ENCODE measurements around the gene PPFIA3. TPM values are rescaled to one million over a fixed set of nuclear protein-coding genes. Genes with fewer than 3 reads are reported as not detected.

PPFIA3 gene
- total and polyA plus RNA-seq, 8 donors = 0.45 to 19.7 (median 7.6) TPM

- H3K27ac ChIP-seq = peak overlapping the region in 4 of 5 donors; percentile 33 to 70 (median 42)
- H3K27me3 ChIP-seq = peaks cover 0 to 11% (median 0%) of the 10 kb centered on the region in 3 donors
- H3K36me3 ChIP-seq = no peaks in the 10 kb centered on the region
- 23 to 46% (median 32%) methylated on average over 39 to 42 of the region's 42 CpGs for WGBS, 5 donors
- no peaks in the 10 kb centered on the region for H3K9me3 ChIP-seq
- DNase-seq = peak; percentile 90
- intact Hi-C loops (cut with DNase I; ENCODE audit: low total_unique reads) = no loop called here
- TF ChIP-seq POLR2A (IDR thresholded peaks at IDR 0.05) (no peak), EP300 (IDR thresholded peaks at IDR 0.05) (no peak), CTCF (IDR thresholded peaks at IDR 0.05) (no peak), POLR2AphosphoS5 (IDR thresholded peaks at IDR 0.05) (peak in 1 of 3 donors; percentile 5)
- H3K4me3 ChIP-seq = peak overlapping the region; percentile 33 to 46 (median 37)
- H3K4me1 ChIP-seq = peaks cover 12 to 44% (median 32%) of the 10 kb centered on the region in 4 donors
Measured at GRCh38 chr19:49133621-49134454, 14.5 kb downstream of the PPFIA3 start.

- no peak for DNase-seq
- Histone ChIP-seq H3K4me1 (peaks cover 11 to 39% (median 28%) of the 10 kb centered on the region in 4 donors), H3K36me3 (no peaks in the 10 kb centered on the region), H3K27ac (peak overlapping the region in 4 of 5 donors; percentile 57 to 82 (median 70)), H3K27me3 (peaks cover 0 to 11% (median 0%) of the 10 kb centered on the region in 3 donors), H3K4me3 (no peak overlapping the region), H3K9me3 (no peaks in the 10 kb centered on the region)
- 86 to 96% (median 90%) methylated on average over 5 of the region's 5 CpGs for WGBS, 5 donors
- TF ChIP-seq POLR2A (IDR thresholded peaks at IDR 0.05) = no peak
- no peak for TF ChIP-seq POLR2AphosphoS5 (IDR thresholded peaks at IDR 0.05)
- no peak for TF ChIP-seq CTCF (IDR thresholded peaks at IDR 0.05)
- TF ChIP-seq EP300 (IDR thresholded peaks at IDR 0.05) = no peak
- intact Hi-C loops (cut with DNase I; ENCODE audit: low total_unique reads) = no loop called here
Measured at GRCh38 chr19:49135686-49136085, 16.3 kb downstream of the PPFIA3 start.

- TF ChIP-seq POLR2A (IDR thresholded peaks at IDR 0.05) (no peak), EP300 (IDR thresholded peaks at IDR 0.05) (no peak), POLR2AphosphoS5 (IDR thresholded peaks at IDR 0.05) (peak in 1 of 3 donors; percentile 8)
- Histone ChIP-seq H3K9me3 (no peaks in the 10 kb centered on the region), H3K36me3 (no peaks in the 10 kb centered on the region), H3K4me1 (peaks cover 11 to 39% (median 28%) of the 10 kb centered on the region in 4 donors), H3K27me3 (peaks cover 0 to 11% (median 0%) of the 10 kb centered on the region in 3 donors), H3K27ac (peak overlapping the region; percentile 47 to 82 (median 65)), H3K4me3 (no peak overlapping the region)
- 61 to 76% (median 71%) methylated on average over 5 to 10 of the region's 10 CpGs for WGBS, 5 donors
- intact Hi-C loops (cut with DNase I; ENCODE audit: low total_unique reads) = no loop called here
- peak; percentile 53 to 60 for DNase-seq
Measured at GRCh38 chr19:49136771-49137171, 17.4 kb downstream of the PPFIA3 start.

- H3K27ac ChIP-seq = no peak overlapping the region
- DNase-seq = no peak
- H3K4me1 ChIP-seq = peaks cover 8 to 31% (median 25%) of the 10 kb centered on the region in 4 donors
- TF ChIP-seq POLR2AphosphoS5 (IDR thresholded peaks at IDR 0.05) = no peak
- no peak for TF ChIP-seq POLR2A (IDR thresholded peaks at IDR 0.05)
- TF ChIP-seq CTCF (IDR thresholded peaks at IDR 0.05) = no peak
- TF ChIP-seq EP300 (IDR thresholded peaks at IDR 0.05) = no peak
- no peaks in the 10 kb centered on the region for H3K36me3 ChIP-seq
- no peaks in the 10 kb centered on the region for H3K9me3 ChIP-seq
- intact Hi-C loops (cut with DNase I; ENCODE audit: low total_unique reads) = no loop called here
- WGBS, 5 donors = 81 to 92% (median 88%) methylated on average over 7 of the region's 7 CpGs
- H3K27me3 ChIP-seq = no peaks in the 10 kb centered on the region
- no peak overlapping the region for H3K4me3 ChIP-seq
Measured at GRCh38 chr19:49140951-49141350, 21.6 kb downstream of the PPFIA3 start.
